NB4 (cell line): Measurements from ENCODE around the gene BORCS5.

Source experiments
- CTCF ChIP-seq: IDR thresholded peaks from one replicate; pipeline ENCODE4 v1.5.1; 2012; ENCODE audit warnings: low read depth, low read length
- MAX ChIP-seq: IDR thresholded peaks from 2 replicates; pipeline ENCODE4 v1.6.1; 2011; ENCODE audit warnings: low read depth, low read length
- MYC ChIP-seq: IDR thresholded peaks from 2 replicates; pipeline ENCODE4 v1.6.1; 2011; ENCODE audit warnings: low read depth, low read length
- POLR2A ChIP-seq: IDR thresholded peaks from 2 replicates; pipeline ENCODE4 v1.6.1; 2011; ENCODE audit warnings: mild to moderate bottlenecking; ENCODE audit not compliant: insufficient read length; ENCODE audit errors: extremely low read depth

GRCh38 chr12:12461923-12462315 lies 105.0 kb downstream of the BORCS5 start:
- no peak for TF ChIP-seq CTCF
- no peak for TF ChIP-seq MAX
- TF ChIP-seq POLR2A, result no peak
- TF ChIP-seq MYC, result no peak
